IMR-90 (cell line): ENCODE data around the gene CMIP. TPM values are rescaled to one million over a fixed set of nuclear protein-coding genes. Genes with fewer than 3 reads are reported as not detected.
A peak's percentile ranks its signal among the peaks of the same experiment; 100 is the strongest.

Source experiments
- ATAC-seq: fragments of 200-7000 bp; cut with Tn5 transposase; 2 replicates; pipeline ENCODE4 v1.9.1; 2020; ENCODE audit warnings: low read depth, mild to moderate bottlenecking, moderate library complexity
- BruUV-seq: library from RNA; stranded (reverse); fragments of 400-500 nt; replicated peaks from 2 replicates; lab custom pipeline; 2021; lab: Mats Ljungman, UMichigan
- CTCF ChIA-PET: fragments of 300-600 bp; formaldehyde crosslinking; extraction: SDS; loops from one replicate; lab custom pipeline; 2021; ENCODE audit warnings: antibody characterized with exemption; lab: Yijun Ruan, JAX
- POLR2A ChIA-PET: fragments of 300-600 bp; sonication (Branson Sonifier 250); formaldehyde crosslinking; loops from one replicate; lab custom pipeline; 2022; ENCODE audit warnings: antibody characterized with exemption; ENCODE audit not compliant: unreplicated experiment; lab: Charles Lee
- DNase-seq: peaks from one replicate; pipeline ENCODE4 v3.0.0; 2013
- H2AFZ ChIP-seq: replicated peaks from 2 replicates; pipeline ENCODE3; 2013; ENCODE audit warnings: low read length, mild to moderate bottlenecking; ENCODE audit not compliant: poor library complexity
- H2AK5ac ChIP-seq: 2 replicates; pipeline ENCODE4 v1.6.1; 2013; ENCODE audit warnings: low read depth, low read length, inconsistent platforms
- H2AK9ac ChIP-seq: replicated peaks from 2 replicates; pipeline ENCODE3; 2013; ENCODE audit warnings: mild to moderate bottlenecking, low read depth, low read length, moderate library complexity; ENCODE audit not compliant: poor library complexity
- H2BK120ac ChIP-seq: 2 replicates; pipeline ENCODE4 v1.6.1; 2013; ENCODE audit warnings: low read depth, low read length, inconsistent platforms
- H2BK15ac ChIP-seq: 3 replicates; pipeline ENCODE4 v1.6.1; 2013; ENCODE audit warnings: low read depth, low read length, inconsistent platforms
- H2BK20ac ChIP-seq: 2 replicates; pipeline ENCODE4 v1.6.1; 2013; ENCODE audit warnings: low read depth, mild to moderate bottlenecking, inconsistent platforms, low read length, moderate library complexity
- H2BK5ac ChIP-seq: 2 replicates; pipeline ENCODE4 v1.6.1; 2013; ENCODE audit warnings: mild to moderate bottlenecking, low read depth, low read length, inconsistent platforms; ENCODE audit not compliant: poor library complexity, severe bottlenecking
- H3K14ac ChIP-seq: replicated peaks from 2 replicates; pipeline ENCODE4 v1.6.1; 2013; ENCODE audit warnings: low read depth, low read length, inconsistent platforms
- H3K18ac ChIP-seq: 2 replicates; pipeline ENCODE4 v1.6.1; 2013; ENCODE audit warnings: low read depth, low read length, control low read depth
- H3K23ac ChIP-seq: 2 replicates; pipeline ENCODE4 v1.6.1; 2013; ENCODE audit warnings: low read depth, low read length, inconsistent platforms
- H3K27ac ChIP-seq: 2 replicates; pipeline ENCODE4 v1.5.1; 2013; ENCODE audit warnings: mild to moderate bottlenecking, control low read depth, low read length; ENCODE audit not compliant: insufficient read depth
- H3K27me3 ChIP-seq: 2 replicates; pipeline ENCODE4 v1.6.1; 2013; ENCODE audit warnings: low read length; ENCODE audit not compliant: control insufficient read depth, insufficient read depth
- H3K36me3 ChIP-seq: 2 replicates; pipeline ENCODE4 v1.6.1; 2013; ENCODE audit warnings: low read length, mixed read lengths; ENCODE audit not compliant: control insufficient read depth, insufficient read depth
- H3K4ac ChIP-seq: 2 replicates; pipeline ENCODE4 v1.6.1; 2013; ENCODE audit warnings: low read depth, low read length, inconsistent platforms
- H3K4me1 ChIP-seq: 2 replicates; pipeline ENCODE4 v1.6.1; 2013; ENCODE audit warnings: low read length, mixed read lengths; ENCODE audit not compliant: control insufficient read depth, insufficient read depth
- H3K4me2 ChIP-seq: 2 replicates; pipeline ENCODE4 v1.6.1; 2013; ENCODE audit warnings: low read depth, mild to moderate bottlenecking, control low read depth, low read length, moderate library complexity
- H3K4me3 ChIP-seq: 2 replicates; pipeline ENCODE4 v1.5.1; 2013; ENCODE audit warnings: low read depth, mild to moderate bottlenecking, control low read depth, low read length, moderate library complexity; ENCODE audit not compliant: insufficient read depth
- H3K56ac ChIP-seq: 2 replicates; pipeline ENCODE4 v1.6.1; 2013; ENCODE audit warnings: low read length, inconsistent platforms; ENCODE audit not compliant: insufficient read depth; ENCODE audit errors: extremely low read depth
- H3K79me1 ChIP-seq, 2 experiments: 2 replicates each; pipeline ENCODE4 v1.6.1; 2013; ENCODE audit warnings: low read length in 2 of 2, inconsistent platforms in 1 of 2, low read depth in 1 of 2
- H3K9ac ChIP-seq: 2 replicates; pipeline ENCODE4 v1.6.1; 2013; ENCODE audit warnings: low read depth, low read length, control low read depth
- H3K9me1 ChIP-seq: 2 replicates; pipeline ENCODE4 v1.6.1; 2013; ENCODE audit warnings: low read length, inconsistent platforms; ENCODE audit not compliant: insufficient read depth
- H3K9me3 ChIP-seq: 2 replicates; pipeline ENCODE4 v1.6.1; 2013; ENCODE audit warnings: low read length; ENCODE audit not compliant: control insufficient read depth, insufficient read depth
- H4K20me1 ChIP-seq: 2 replicates; pipeline ENCODE4 v1.6.1; 2013; ENCODE audit warnings: low read length, inconsistent platforms; ENCODE audit not compliant: insufficient read depth
- H4K5ac ChIP-seq: 2 replicates; pipeline ENCODE4 v1.6.1; 2013; ENCODE audit warnings: mild to moderate bottlenecking, low read depth, low read length, control low read depth
- H4K8ac ChIP-seq, 2 experiments: 2 replicates each; pipeline ENCODE4 v1.6.1; 2013; ENCODE audit warnings: low read depth in 2 of 2, low read length in 2 of 2, control low read depth in 1 of 2, inconsistent platforms in 1 of 2
- H4K91ac ChIP-seq: 2 replicates; pipeline ENCODE4 v1.6.1; 2013; ENCODE audit warnings: low read depth, low read length, inconsistent platforms; ENCODE audit not compliant: insufficient read depth
- BHLHE40 ChIP-seq: fragments of 150-350 bp; IDR thresholded peaks from 2 replicates; pipeline ENCODE4 v1.6.1; 2016; ENCODE audit warnings: mild to moderate bottlenecking, low read depth, low read length
- CEBPB ChIP-seq: IDR thresholded peaks from 2 replicates; pipeline ENCODE4 v1.6.1; 2012; ENCODE audit warnings: low read depth, low read length, improper control_type of control experiment
- CHD1 ChIP-seq: IDR thresholded peaks from 2 replicates; pipeline ENCODE4 v1.6.1; 2012; ENCODE audit warnings: low read depth, low read length, improper control_type of control experiment
- ELK1 ChIP-seq: fragments of 150-350 bp; IDR thresholded peaks from 2 replicates; pipeline ENCODE4 v1.6.1; 2016; ENCODE audit warnings: low read depth, mild to moderate bottlenecking, low read length, moderate library complexity, borderline replicate concordance
- FOS ChIP-seq: fragments of 150-350 bp; IDR thresholded peaks from 2 replicates; pipeline ENCODE4 v1.6.1; 2016; ENCODE audit warnings: low read depth, low read length
- MAFK ChIP-seq: IDR thresholded peaks from 2 replicates; pipeline ENCODE4 v1.6.1; 2012; ENCODE audit warnings: low read depth, low read length, improper control_type of control experiment
- MAZ ChIP-seq: IDR thresholded peaks from 2 replicates; pipeline ENCODE4 v1.6.1; 2012; ENCODE audit warnings: low read depth, mild to moderate bottlenecking, low read length, improper control_type of control experiment, moderate library complexity, borderline replicate concordance
- MXI1 ChIP-seq: IDR thresholded peaks from 2 replicates; pipeline ENCODE4 v1.6.1; 2012; ENCODE audit warnings: low read depth, mild to moderate bottlenecking, low read length, moderate library complexity, borderline replicate concordance
- NFE2L2 ChIP-seq: fragments of 150-350 bp; IDR thresholded peaks from 2 replicates; pipeline ENCODE4 v1.6.1; 2016; ENCODE audit warnings: low read depth, mild to moderate bottlenecking, low read length
- POLR2A ChIP-seq: IDR thresholded peaks from 2 replicates; pipeline ENCODE4 v1.6.1; 2012; ENCODE audit warnings: mild to moderate bottlenecking, low read depth, low read length
- RAD21 ChIP-seq: IDR thresholded peaks from 2 replicates; pipeline ENCODE4 v1.6.1; 2012; ENCODE audit warnings: low read length, improper control_type of control experiment
- RCOR1 ChIP-seq: IDR thresholded peaks from 2 replicates; pipeline ENCODE4 v1.6.1; 2012; ENCODE audit warnings: mild to moderate bottlenecking, low read length, improper control_type of control experiment; ENCODE audit not compliant: insufficient replicate concordance
- RFX5 ChIP-seq: IDR thresholded peaks from 2 replicates; pipeline ENCODE4 v1.8.0; 2012; ENCODE audit warnings: low read depth, mild to moderate bottlenecking, low read length, moderate library complexity
- SMC3 ChIP-seq: fragments of 150-350 bp; IDR thresholded peaks from 2 replicates; pipeline ENCODE4 v1.6.1; 2016; ENCODE audit warnings: low read depth, mild to moderate bottlenecking, antibody characterized with exemption, low read length, moderate library complexity
- WGBS, 2 experiments: methylation state at CpG; one replicate each; pipeline versions ENCODE4 v1.1.5 to v1.1.7; 2013; ENCODE audit warnings: missing lambda C conversion rate in 2 of 2; ENCODE audit not compliant: insufficient read length in 1 of 2; ENCODE audit errors: extremely low coverage in 2 of 2; 5-methylcytosine and 5-hydroxymethylcytosine counted together
- dilution Hi-C: fragments of 300-500 bp; cut with HindIII; formaldehyde crosslinking; loops from one replicate; pipeline ENCODE4 v1.14.3; 2018; ENCODE audit warnings: low sequenced_read_pairs; ENCODE audit not compliant: unreplicated experiment
- in situ Hi-C: fragments of 300-500 bp; cut with MboI; formaldehyde crosslinking; loops from 3 replicates; pipeline ENCODE4 v1.14.3; 2019; ENCODE audit warnings: low sequenced_read_pairs, inconsistent platforms, mixed read lengths
- intact Hi-C: fragments of 100-400 bp; cut with micrococcal nuclease; formaldehyde crosslinking; loops from 2 replicates; pipeline ENCODE4 v1.10.0; 2022
- polyA plus RNA-seq, 3 experiments: library from polyadenylated mRNA; depleted of rRNA; stranded (reverse); fragments of >200 nt; gene quantifications; 2 replicates each; pipeline ENCODE4 v1.2.3, GENCODE V29; 2012; ENCODE audit warnings: low replicate concordance in 1 of 3
- total RNA-seq: library from RNA; depleted of rRNA; stranded (reverse); fragments of >200 nt; gene quantifications from 2 replicates; pipeline ENCODE4 v1.2.3, GENCODE V29; 2012
- TF ChIP-seq, protein P1 (sequence below): conservative IDR thresholded peaks from 2 replicates; pipeline ENCODE4 v1.5.1; 2012; ENCODE audit warnings: mild to moderate bottlenecking, low read depth, low read length, improper control_type of control experiment
- TF ChIP-seq, protein P2 (sequence below): fragments of 150-350 bp; IDR thresholded peaks from 2 replicates; pipeline ENCODE4 v1.6.1; 2017; ENCODE audit warnings: mild to moderate bottlenecking, antibody characterized with exemption, low read length, low read depth

The CMIP gene
- total and polyA plus RNA-seq, 2 of the 4 experiments (the other 2 are of a cell fraction): 3.2 to 11.6 TPM

DNA sequence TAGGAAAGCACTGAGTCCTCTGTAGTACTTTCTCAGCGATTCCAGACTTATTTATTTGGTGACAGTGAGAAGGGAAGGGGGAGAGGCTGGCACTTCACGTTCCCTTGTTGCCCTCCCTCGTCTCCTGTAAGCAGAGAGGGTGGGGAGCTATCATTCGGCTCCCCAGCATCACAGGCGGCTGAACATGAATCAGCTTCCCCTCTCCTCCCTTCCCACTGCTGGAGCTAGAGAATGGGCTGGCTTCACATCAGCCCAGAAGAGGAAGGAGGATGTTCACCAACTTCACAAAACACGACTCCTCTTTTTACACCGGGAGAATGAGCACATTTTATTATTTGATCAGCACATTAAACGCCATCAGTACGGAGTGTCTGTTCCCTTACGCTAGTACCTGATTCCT lies 6.7 kb upstream of the CMIP start:
- ChIA-PET POLR2A (no interaction called here), CTCF (no interaction called here)
- intact Hi-C loops (no loop called here), dilution Hi-C loops (no loop called here), in situ Hi-C loops (no loop called here)
- Histone ChIP-seq H3K9me1 (no peaks in the 10 kb centered on the region; the same call in 1 of the 2 replicates), H3K27me3 (peaks cover 37% of the 10 kb centered on the region), H3K4me2 (no peak overlapping the region), H3K4me1 (no peaks in the 10 kb centered on the region), H3K9me3 (no peaks in the 10 kb centered on the region), H3K36me3 (no peaks in the 10 kb centered on the region), H2BK120ac (no peak overlapping the region), H3K79me1 (no peaks in the 10 kb centered on the region), H2BK5ac (no peak overlapping the region), H2AK9ac (no peak overlapping the region), H4K91ac (no peak overlapping the region), H2BK15ac (no peak overlapping the region), H3K9ac (no peak overlapping the region), H3K23ac (no peak overlapping the region), H3K4me3 (no peak overlapping the region), H3K14ac (no peak overlapping the region), H2AFZ (peak overlapping the region; percentile 65), H4K5ac (no peak overlapping the region), H2BK20ac (no peak overlapping the region), H3K56ac (no peak overlapping the region), H2AK5ac (0 out of 2 replicates have a peak overlapping the region, but pooled peaks have one; percentile 12), H4K8ac (no peak overlapping the region), H3K27ac (no peak overlapping the region), H4K20me1 (no peaks in the 10 kb centered on the region), H3K4ac (no peak overlapping the region), H3K18ac (no peak overlapping the region)
- no peak for DNase-seq
- ATAC-seq: no peak
- TF ChIP-seq NFE2L2 (no peak), ELK1 (no peak), BHLHE40 (no peak), CHD1 (no peak), MAFK (no peak), RAD21 (no peak), POLR2A (no peak), RCOR1 (no peak), MAZ (no peak), FOS (no peak), SMC3 (no peak), CEBPB (no peak), MXI1 (no peak), RFX5 (no peak)
- TF ChIP-seq, protein P1, sequence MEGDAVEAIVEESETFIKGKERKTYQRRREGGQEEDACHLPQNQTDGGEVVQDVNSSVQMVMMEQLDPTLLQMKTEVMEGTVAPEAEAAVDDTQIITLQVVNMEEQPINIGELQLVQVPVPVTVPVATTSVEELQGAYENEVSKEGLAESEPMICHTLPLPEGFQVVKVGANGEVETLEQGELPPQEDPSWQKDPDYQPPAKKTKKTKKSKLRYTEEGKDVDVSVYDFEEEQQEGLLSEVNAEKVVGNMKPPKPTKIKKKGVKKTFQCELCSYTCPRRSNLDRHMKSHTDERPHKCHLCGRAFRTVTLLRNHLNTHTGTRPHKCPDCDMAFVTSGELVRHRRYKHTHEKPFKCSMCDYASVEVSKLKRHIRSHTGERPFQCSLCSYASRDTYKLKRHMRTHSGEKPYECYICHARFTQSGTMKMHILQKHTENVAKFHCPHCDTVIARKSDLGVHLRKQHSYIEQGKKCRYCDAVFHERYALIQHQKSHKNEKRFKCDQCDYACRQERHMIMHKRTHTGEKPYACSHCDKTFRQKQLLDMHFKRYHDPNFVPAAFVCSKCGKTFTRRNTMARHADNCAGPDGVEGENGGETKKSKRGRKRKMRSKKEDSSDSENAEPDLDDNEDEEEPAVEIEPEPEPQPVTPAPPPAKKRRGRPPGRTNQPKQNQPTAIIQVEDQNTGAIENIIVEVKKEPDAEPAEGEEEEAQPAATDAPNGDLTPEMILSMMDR: no peak
- TF ChIP-seq, protein P2, sequence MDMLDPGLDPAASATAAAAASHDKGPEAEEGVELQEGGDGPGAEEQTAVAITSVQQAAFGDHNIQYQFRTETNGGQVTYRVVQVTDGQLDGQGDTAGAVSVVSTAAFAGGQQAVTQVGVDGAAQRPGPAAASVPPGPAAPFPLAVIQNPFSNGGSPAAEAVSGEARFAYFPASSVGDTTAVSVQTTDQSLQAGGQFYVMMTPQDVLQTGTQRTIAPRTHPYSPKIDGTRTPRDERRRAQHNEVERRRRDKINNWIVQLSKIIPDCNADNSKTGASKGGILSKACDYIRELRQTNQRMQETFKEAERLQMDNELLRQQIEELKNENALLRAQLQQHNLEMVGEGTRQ: no peak
- WGBS, 2 experiments: no CpG with 5 or more reads among the region's 10 CpGs
- no TSS peak for BruUV-seq
